NT2/D1 (cell line): ENCODE results near the gene WNT6.

Source experiments
- DNase-seq: peaks from one replicate; pipeline ENCODE4 v3.0.0-alpha.2; 2011; ENCODE audit warnings: low read depth, low spot score
- H3K27me3 ChIP-seq: 2 replicates; pipeline ENCODE4 v1.6.0; 2011; ENCODE audit warnings: mild to moderate bottlenecking; ENCODE audit not compliant: insufficient read length, insufficient read depth
- H3K36me3 ChIP-seq: 2 replicates; pipeline ENCODE4 v1.6.1; 2011; ENCODE audit warnings: mild to moderate bottlenecking, low read length, mixed read lengths; ENCODE audit not compliant: insufficient read depth, insufficient read length
- H3K4me1 ChIP-seq: 2 replicates; pipeline ENCODE4 v1.5.1; 2011; ENCODE audit not compliant: insufficient read depth, insufficient read length
- H3K4me3 ChIP-seq: 2 replicates; pipeline ENCODE4 v1.5.1; 2011; ENCODE audit warnings: low read depth; ENCODE audit not compliant: insufficient read length
- H3K9ac ChIP-seq: 2 replicates; pipeline ENCODE4 v1.6.0; 2011; ENCODE audit warnings: low read depth; ENCODE audit not compliant: insufficient read length
- H3K9me3 ChIP-seq: 2 replicates; pipeline ENCODE4 v1.5.1; 2011; ENCODE audit warnings: mild to moderate bottlenecking, low read length; ENCODE audit not compliant: insufficient read depth
- SUZ12 ChIP-seq: IDR thresholded peaks from 2 replicates; pipeline ENCODE4 v1.6.1; 2011; ENCODE audit not compliant: insufficient read length, insufficient read depth; ENCODE audit errors: extremely low read depth
- YY1 ChIP-seq: IDR thresholded peaks from 2 replicates; pipeline ENCODE4 v1.6.1; 2011; ENCODE audit not compliant: insufficient read length, insufficient read depth
- ZNF274 ChIP-seq: IDR thresholded peaks from 2 replicates; pipeline ENCODE4 v1.6.1; 2011; ENCODE audit warnings: mild to moderate bottlenecking, low read depth, low read length

The WNT6 gene

DNA sequence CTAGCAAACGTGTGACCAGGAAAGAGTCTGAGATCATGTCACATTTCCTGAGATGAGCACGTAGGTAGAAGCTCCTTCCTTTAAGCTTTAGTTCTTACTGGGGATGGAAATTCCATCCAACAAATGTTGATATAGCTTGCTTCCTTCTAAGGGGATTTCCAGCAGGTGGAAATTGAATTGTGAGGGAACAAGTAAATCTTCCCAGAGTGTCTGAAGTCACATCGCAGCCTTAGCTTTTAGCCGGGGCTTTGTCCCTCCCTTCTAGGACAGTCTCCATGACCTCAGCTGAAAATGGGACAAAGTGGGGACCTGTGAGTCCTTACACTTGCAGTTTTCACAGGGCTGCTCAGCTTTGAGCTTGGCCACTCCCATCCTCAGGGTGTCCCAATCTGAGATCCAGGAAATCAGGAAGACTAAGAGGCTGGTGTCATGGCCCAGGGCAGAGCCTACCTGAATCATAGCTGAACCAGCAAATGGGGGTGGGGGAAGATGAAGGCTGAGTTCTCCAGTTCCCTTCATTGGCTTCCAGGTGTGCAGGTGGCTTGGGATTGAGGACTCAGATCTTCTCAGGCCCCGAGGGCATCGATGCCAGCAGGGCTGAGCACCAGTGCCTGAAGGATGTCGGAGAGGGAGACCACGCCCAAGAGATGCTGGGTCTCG, 36.3 kb upstream of the WNT6 start:
- H3K4me3 ChIP-seq, result no peak overlapping the region
- no peaks in the 10 kb centered on the region for H3K4me1 ChIP-seq
- DNase-seq, result no peak
- H3K27me3 ChIP-seq, result peaks cover 4% of the 10 kb centered on the region
- H3K9me3 ChIP-seq, result no peaks in the 10 kb centered on the region
- TF ChIP-seq YY1 (no peak), SUZ12 (no peak), ZNF274 (no peak)
- no peaks in the 10 kb centered on the region for H3K36me3 ChIP-seq
- no peak overlapping the region for H3K9ac ChIP-seq

DNA sequence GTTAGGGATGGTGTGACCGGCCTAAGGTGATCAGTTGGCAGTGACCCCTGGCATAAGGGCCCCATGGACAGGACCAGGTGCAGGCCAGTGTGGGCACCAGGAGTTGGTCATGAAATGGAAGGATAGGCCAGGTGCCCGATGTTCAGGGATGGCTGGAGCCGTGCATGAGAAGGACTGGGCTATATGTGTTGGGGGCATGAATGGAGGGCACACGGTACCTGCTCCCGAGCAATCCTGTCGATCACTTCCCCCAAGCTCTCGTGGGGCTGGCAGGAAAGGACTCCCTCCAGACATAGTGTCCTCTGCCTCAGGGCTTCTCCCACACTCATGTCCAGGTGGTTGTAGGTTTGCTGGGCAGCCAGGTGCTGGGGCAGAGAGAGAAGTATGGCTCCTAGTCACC, 35.6 kb upstream of the WNT6 start:
- Histone ChIP-seq H3K4me3 (no peak overlapping the region), H3K9ac (no peak overlapping the region), H3K9me3 (no peaks in the 10 kb centered on the region), H3K36me3 (no peaks in the 10 kb centered on the region), H3K4me1 (no peaks in the 10 kb centered on the region), H3K27me3 (peaks cover 4% of the 10 kb centered on the region)
- no peak for TF ChIP-seq ZNF274
- TF ChIP-seq YY1, result no peak
- no peak for TF ChIP-seq SUZ12
- no peak for DNase-seq

DNA sequence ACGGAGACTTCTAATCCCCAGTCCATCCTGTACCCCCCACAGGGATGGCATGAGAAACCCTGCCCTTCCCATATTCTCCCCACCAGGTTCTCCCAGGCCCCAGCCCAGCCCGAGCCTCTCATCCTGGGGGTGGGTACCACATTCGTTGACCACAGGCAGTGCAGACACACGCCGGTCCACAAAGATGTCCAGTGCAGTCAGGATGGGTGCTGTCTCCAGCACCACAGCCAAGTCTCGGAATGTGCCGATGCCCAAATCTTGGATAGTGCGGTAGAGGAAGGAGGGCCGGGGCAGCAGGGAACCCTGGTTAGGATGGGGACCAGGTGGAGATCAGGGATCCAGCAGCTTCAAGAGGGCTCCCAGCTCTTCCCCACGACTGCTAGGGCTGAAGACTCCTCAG, 32.8 kb upstream of the WNT6 start:
- peaks cover 4% of the 10 kb centered on the region for H3K27me3 ChIP-seq
- TF ChIP-seq ZNF274 (no peak), YY1 (no peak), SUZ12 (no peak)

DNA sequence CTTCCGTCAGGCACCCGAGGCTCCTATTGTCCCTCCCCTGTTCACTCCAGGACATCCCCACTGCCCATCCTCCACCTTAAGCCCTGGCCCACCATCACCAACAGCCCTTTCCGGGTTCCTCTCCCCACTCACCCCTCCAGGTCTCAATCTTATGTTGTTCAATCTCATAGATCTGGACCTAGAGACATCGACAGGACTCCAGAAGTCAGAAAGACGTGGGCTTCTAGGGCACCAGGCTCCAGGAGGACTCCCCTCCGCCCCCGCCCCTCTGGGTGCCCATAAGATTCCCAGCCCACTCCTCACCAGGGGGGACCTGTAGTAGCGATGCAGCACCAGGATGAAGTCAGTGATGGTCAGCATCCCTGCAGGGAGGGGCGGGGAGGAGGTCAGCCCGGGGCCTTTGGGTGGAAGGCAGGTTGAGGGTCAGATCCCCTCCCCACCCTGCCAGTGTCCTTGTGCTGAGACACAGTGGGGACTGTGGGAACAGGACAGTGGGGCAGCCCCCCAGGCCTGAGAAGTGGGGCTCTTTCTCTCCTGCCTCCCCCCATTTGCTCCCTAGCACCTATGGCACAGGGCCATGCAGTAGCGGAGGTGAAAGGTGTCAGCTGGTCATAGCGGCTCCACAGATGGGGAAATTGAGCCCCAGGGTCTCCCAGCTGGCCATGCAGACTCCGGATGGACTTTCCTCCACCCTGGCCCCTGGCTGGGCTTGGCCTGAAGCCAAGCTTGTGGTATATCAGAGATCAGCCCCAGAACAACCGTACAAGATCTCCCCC, 31.7 kb upstream of the WNT6 start:
- H3K4me3 ChIP-seq, result no peak overlapping the region
- no peaks in the 10 kb centered on the region for H3K9me3 ChIP-seq
- H3K4me1 ChIP-seq, result peaks cover 3% of the 10 kb centered on the region
- TF ChIP-seq YY1 (no peak), SUZ12 (no peak), ZNF274 (no peak)
- H3K27me3 ChIP-seq, result peaks cover 4% of the 10 kb centered on the region
- no peaks in the 10 kb centered on the region for H3K36me3 ChIP-seq
- DNase-seq, result no peak
- H3K9ac ChIP-seq, result no peak overlapping the region

More for the DNA sequence above, 32.8 kb upstream of the WNT6 start:
- no peak overlapping the region for H3K9ac ChIP-seq
- no peak overlapping the region for H3K4me3 ChIP-seq
- no peak for DNase-seq
- no peaks in the 10 kb centered on the region for H3K36me3 ChIP-seq
- H3K9me3 ChIP-seq, result no peaks in the 10 kb centered on the region
- peaks cover 3% of the 10 kb centered on the region for H3K4me1 ChIP-seq

DNA sequence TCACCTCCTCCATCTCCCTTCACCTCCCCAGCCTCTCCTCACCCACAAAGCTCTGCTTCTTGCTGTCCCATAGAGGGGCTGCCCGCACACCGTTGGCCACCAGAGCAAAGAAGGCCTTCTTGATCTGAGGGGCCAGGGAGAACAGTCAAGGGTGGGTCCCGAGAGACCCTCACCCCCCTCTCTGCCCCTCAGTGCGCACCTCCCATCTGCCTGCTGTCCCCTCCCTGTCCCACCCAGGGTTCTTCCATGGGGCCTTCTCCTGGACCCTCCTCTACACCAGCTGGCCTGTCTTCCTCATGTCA, 31.2 kb upstream of the WNT6 start:
- Histone ChIP-seq H3K4me1 (peaks cover 3% of the 10 kb centered on the region), H3K4me3 (no peak overlapping the region), H3K9ac (no peak overlapping the region), H3K9me3 (no peaks in the 10 kb centered on the region), H3K36me3 (no peaks in the 10 kb centered on the region), H3K27me3 (peaks cover 4% of the 10 kb centered on the region)
- DNase-seq, result no peak
- TF ChIP-seq SUZ12 (no peak), ZNF274 (no peak)

DNA sequence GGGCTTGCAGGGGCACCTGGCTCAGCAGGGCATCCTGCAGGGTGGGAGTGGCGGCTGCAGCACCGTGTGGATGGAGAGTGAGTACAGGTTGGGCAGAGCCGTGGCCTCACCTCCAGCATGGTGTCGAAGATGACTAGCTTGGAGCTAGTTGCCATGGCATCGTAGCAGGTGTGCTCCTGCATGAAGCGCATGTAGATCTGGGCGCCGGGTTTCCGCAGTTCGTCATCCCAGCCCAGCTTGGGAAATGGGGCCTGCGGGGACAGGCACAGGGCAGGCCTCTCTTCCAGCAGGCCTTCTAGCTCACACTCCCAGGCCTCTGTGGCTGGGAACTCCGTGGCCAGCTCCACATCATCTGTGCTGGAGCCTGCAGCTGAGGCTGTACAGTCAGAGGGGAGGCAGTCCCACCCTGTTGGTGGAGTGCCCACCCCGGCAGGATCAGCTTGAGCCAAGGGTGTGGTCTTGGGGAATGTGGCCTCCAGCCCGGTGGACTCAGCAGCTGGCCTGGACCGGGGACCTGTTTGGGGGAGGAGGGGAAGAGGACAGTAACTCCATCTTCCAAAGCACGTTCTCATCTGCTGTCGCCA, 29.6 kb upstream of the WNT6 start:
- H3K9ac ChIP-seq, result no peak overlapping the region
- no peak overlapping the region for H3K4me3 ChIP-seq
- DNase-seq, result no peak
- TF ChIP-seq ZNF274 (no peak), SUZ12 (no peak), YY1 (no peak)
- H3K36me3 ChIP-seq, result no peaks in the 10 kb centered on the region
- H3K27me3 ChIP-seq, result peaks cover 4% of the 10 kb centered on the region
- no peaks in the 10 kb centered on the region for H3K9me3 ChIP-seq
- H3K4me1 ChIP-seq, result peaks cover 3% of the 10 kb centered on the region

DNA sequence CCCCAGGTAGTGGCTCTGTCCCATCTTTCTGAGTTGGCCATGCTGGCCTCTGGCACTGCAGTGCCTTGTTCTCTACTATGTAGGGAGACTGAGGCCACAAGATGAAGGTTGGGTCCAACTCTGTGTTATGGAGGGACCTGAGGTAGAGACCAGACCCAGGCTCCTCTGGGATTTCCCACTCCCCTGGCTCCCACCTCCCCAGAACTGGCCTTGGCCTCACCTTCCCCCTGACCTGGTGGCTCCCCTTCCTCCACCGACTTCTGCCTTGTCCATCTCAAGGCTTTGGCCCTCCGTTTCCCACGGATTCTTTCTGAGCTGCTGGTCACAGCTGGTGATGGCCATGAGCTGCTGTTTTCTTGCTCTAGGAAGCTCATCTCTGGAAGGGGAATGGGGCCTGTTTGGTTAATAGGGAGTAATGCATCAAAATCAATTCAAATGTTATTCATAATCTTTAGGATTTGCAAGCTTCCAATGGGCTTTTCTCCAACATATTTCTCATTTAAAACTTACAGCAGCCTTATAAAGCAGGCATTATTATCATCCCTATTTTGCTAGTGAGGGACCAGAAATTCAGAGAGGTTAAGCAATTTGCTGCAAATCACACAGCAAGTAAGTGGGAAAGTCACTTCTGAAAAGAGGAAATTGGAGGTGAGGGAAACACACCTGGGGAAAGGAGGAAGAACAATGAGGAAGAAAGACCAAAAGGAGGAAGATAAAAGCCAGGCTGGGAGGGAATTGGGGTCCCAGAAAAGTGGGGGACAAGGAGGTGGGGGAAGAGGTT, 28.9 kb upstream of the WNT6 start:
- no peaks in the 10 kb centered on the region for H3K36me3 ChIP-seq
- no peak overlapping the region for H3K9ac ChIP-seq
- no peak for DNase-seq
- H3K4me1 ChIP-seq, result peaks cover 3% of the 10 kb centered on the region
- TF ChIP-seq SUZ12, result no peak
- no peak for TF ChIP-seq ZNF274
- no peak for TF ChIP-seq YY1
- no peak overlapping the region for H3K4me3 ChIP-seq
- H3K9me3 ChIP-seq, result no peaks in the 10 kb centered on the region
- H3K27me3 ChIP-seq, result peaks cover 4% of the 10 kb centered on the region
